ENCODE data around the gene SCGB1C1. TPM values are rescaled to one million over a fixed set of nuclear protein-coding genes. Genes with fewer than 3 reads are reported as not detected.

Gene SCGB1C1
- total and polyA plus RNA-seq, 2 donors (not counting 1 experiment from before 2014, with no cell fraction given) = not detected

DNA sequence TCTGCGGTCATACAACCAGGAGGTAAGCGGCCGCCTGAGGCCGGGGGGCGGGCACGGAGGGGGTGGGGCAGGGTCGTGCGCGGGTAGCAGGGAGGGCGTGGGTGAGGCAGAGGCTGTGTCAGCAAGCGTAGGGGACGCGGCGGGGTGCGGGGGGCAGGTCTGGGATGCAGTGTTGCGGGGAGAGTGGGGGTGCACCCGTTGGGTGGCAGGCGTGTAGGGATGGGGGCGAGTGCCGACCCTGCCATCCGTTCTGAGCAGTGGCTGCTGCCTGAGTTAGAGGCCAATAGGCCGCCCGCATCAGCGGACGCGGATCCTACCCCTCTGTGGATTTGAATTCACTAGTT, 16.0 kb downstream of the SCGB1C1 start:
- no peaks in the 10 kb centered on the region for H3K9me3 ChIP-seq (ENCODE audit: control extremely low read depth in 1 of 3, control insufficient read depth in 2 of 3, insufficient read depth in 1 of 3, low read length in 2 of 3)
- CTCF ChIA-PET = interaction anchor here (1.0 to 4.0 kb wide), 3 partner anchors 26 to 241 kb away, joined by 3 to 33 read pairs (median 4); partner anchors contain the start of genes PSMD13, PTDSS2 and SIRT3
- H3K27me3 ChIP-seq (replicated peaks in 1 of 4; ENCODE audit: control extremely low read depth in 1 of 4, control insufficient read depth in 3 of 4, insufficient read depth in 4 of 4, low read length in 3 of 4) = no peaks in the 10 kb centered on the region
- TF ChIP-seq CTCF (IDR thresholded peaks at IDR 0.05) (no peak), EZH2 (IDR thresholded peaks at IDR 0.05; ENCODE audit: borderline replicate concordance, insufficient read depth, low read depth, low read length, poor library complexity, severe bottlenecking) (no peak)
- H3K36me3 ChIP-seq (replicated peaks in 1 of 2; ENCODE audit: control extremely low read depth in 1 of 2, control insufficient read depth in 1 of 2, extremely low read depth in 1 of 2, insufficient read depth in 2 of 2, low read length in 1 of 2) = peaks cover 0 to 60% of the 10 kb centered on the region in 2 experiments
- H3K27me3 Mint-ChIP-seq = no peaks in the 10 kb centered on the region
- peaks cover 26 to 43% of the 10 kb centered on the region in 2 donors for H3K4me1 ChIP-seq (ENCODE audit: control insufficient read depth in 2 of 2, insufficient read depth in 2 of 2, low read length in 2 of 2)
- peaks cover 44% of the 10 kb centered on the region for H3K4me1 Mint-ChIP-seq
- H3K4me3 ChIP-seq (ENCODE audit: control extremely low read depth in 1 of 5, extremely low read depth in 1 of 5, insufficient read depth in 1 of 5, low read depth in 2 of 5, low read length in 4 of 5) = peak overlapping the region; percentile 54 to 89 (median 87)
- peaks cover 59% of the 10 kb centered on the region for H3K79me2 ChIP-seq (ENCODE audit: control insufficient read depth, insufficient read depth, low read length)
- H4K20me1 ChIP-seq (ENCODE audit: control insufficient read depth, insufficient read depth, low read length, poor library complexity, severe bottlenecking) = peaks cover 74% of the 10 kb centered on the region
- 4% methylated on average over 26 of the region's 26 CpGs for WGBS (ENCODE audit: insufficient coverage)
- peak overlapping the region; percentile 69 for H2AFZ ChIP-seq (ENCODE audit: insufficient read depth, low read depth, low read length, poor library complexity, severe bottlenecking)
- peak overlapping the region; percentile 22 to 96 for H3K27ac ChIP-seq (ENCODE audit: low read length in 2 of 2)
- peak overlapping the region; percentile 90 for H3K4me2 ChIP-seq (replicated peaks; ENCODE audit: low read depth, low read length, poor library complexity, severe bottlenecking)
- POLR2A ChIA-PET = interaction anchor here (1.5 to 3.2 kb wide), 6 partner anchors 27 to 241 kb away, joined by 3 to 25 read pairs (median 8); partner anchors contain the start of genes PSMD13, PTDSS2 and SIRT3
- peak; percentile 1 for ATAC-seq (ENCODE audit: low read depth)
- H3K27ac Mint-ChIP-seq = peak overlapping the region; percentile 100
- peak overlapping the region; percentile 98 for H3K4me3 Mint-ChIP-seq
- DNase-seq = no peak
- H3K9ac ChIP-seq (ENCODE audit: low read length) = peak overlapping the region; percentile 90
- intact Hi-C loops (cut with micrococcal nuclease) = loop anchor here (1.0 to 5.0 kb wide), 3 partner anchors 239 to 588 kb away; partner anchors contain the start of genes HRAS, LRRC56 and SLC25A22
- H3K9me3 Mint-ChIP-seq (ENCODE audit: insufficient read depth) = no peaks in the 10 kb centered on the region
